BJ (cell line): ENCODE data around the gene EEA1. TPM values are rescaled to one million over a fixed set of nuclear protein-coding genes. Genes with fewer than 3 reads are reported as not detected.
A peak's percentile ranks its signal among the peaks of the same experiment; 100 is the strongest.

Experiments
- CTCF ChIA-PET: fragments of 350-600 bp; formaldehyde crosslinking; extraction: SDS; loops from one replicate; lab custom pipeline; 2021; ENCODE audit warnings: antibody characterized with exemption, inconsistent platforms; lab: Yijun Ruan, JAX
- POLR2A ChIA-PET: fragments of 300-600 bp; sonication (Branson Sonifier 250); formaldehyde crosslinking; extraction: SDS; loops from one replicate; lab custom pipeline; 2021; ENCODE audit warnings: antibody characterized with exemption; lab: Charles Lee
- DNase-seq: peaks from one replicate; pipeline ENCODE4 v3.0.0-alpha.2; 2011; ENCODE audit warnings: low read depth
- H3K27me3 ChIP-seq: 2 replicates; pipeline ENCODE4 v1.6.0; 2011; ENCODE audit warnings: low read length; ENCODE audit not compliant: control insufficient read depth, insufficient read depth
- H3K36me3 ChIP-seq: 2 replicates; pipeline ENCODE4 v1.5.1; 2011; ENCODE audit warnings: low read length; ENCODE audit not compliant: control insufficient read depth, insufficient read depth
- H3K4me3 ChIP-seq: 2 replicates; pipeline ENCODE4 v1.5.1; 2011; ENCODE audit warnings: low read depth, mild to moderate bottlenecking, control low read depth, low read length
- polyA plus RNA-seq: library from polyadenylated mRNA; depleted of rRNA; stranded (reverse); fragments of >200 nt; gene quantifications from 2 replicates; pipeline ENCODE4 v1.2.3, GENCODE V29; 2011
- TF ChIP-seq, protein P1 (sequence below): IDR thresholded peaks from 2 replicates; pipeline ENCODE4 v1.5.1; 2011; ENCODE audit warnings: low read depth, mild to moderate bottlenecking, control low read depth, inconsistent platforms, low read length, moderate library complexity; ENCODE audit not compliant: insufficient read depth

Gene EEA1
- polyA plus RNA-seq, 1 experiment: 4.9 TPM

DNA sequence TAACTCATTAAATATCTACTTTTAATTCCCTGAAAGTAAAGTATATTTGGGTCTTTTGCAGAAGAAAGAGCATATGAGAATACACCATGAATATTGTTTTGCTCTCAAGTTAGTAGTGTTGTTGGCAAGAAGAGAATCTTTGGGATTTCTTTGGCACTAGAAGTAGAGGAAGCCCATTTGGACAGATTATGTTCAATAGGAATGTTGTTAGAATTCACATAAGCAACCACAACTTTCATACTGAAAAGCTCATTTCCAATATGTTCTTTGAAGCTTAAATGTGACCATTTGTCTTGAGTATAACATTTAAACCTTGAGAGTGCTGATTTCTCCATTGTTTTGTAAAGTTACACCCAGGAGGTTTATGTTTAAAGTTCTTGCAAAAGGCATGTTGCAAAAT lies 188.7 kb downstream of the EEA1 start:
- H3K4me3 ChIP-seq: no peak overlapping the region
- CTCF ChIA-PET: no interaction called here
- TF ChIP-seq, protein P1, sequence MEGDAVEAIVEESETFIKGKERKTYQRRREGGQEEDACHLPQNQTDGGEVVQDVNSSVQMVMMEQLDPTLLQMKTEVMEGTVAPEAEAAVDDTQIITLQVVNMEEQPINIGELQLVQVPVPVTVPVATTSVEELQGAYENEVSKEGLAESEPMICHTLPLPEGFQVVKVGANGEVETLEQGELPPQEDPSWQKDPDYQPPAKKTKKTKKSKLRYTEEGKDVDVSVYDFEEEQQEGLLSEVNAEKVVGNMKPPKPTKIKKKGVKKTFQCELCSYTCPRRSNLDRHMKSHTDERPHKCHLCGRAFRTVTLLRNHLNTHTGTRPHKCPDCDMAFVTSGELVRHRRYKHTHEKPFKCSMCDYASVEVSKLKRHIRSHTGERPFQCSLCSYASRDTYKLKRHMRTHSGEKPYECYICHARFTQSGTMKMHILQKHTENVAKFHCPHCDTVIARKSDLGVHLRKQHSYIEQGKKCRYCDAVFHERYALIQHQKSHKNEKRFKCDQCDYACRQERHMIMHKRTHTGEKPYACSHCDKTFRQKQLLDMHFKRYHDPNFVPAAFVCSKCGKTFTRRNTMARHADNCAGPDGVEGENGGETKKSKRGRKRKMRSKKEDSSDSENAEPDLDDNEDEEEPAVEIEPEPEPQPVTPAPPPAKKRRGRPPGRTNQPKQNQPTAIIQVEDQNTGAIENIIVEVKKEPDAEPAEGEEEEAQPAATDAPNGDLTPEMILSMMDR: no peak
- POLR2A ChIA-PET: no interaction called here
- no peaks in the 10 kb centered on the region for H3K27me3 ChIP-seq
- no peaks in the 10 kb centered on the region for H3K36me3 ChIP-seq
- DNase-seq: no peak

- TF ChIP-seq, protein P1: no peak
- Histone ChIP-seq H3K4me3 (no peak overlapping the region), H3K27me3 (no peaks in the 10 kb centered on the region), H3K36me3 (no peaks in the 10 kb centered on the region)
- ChIA-PET POLR2A (interaction anchor here (0.7 kb wide), 1 partner anchor 19 kb away, joined by 4 read pairs; no protein-coding TSS in a partner anchor), CTCF (interaction anchor here (1.0 kb wide), 1 partner anchor 191 kb away, joined by 4 read pairs; no protein-coding TSS in a partner anchor)
- DNase-seq: no peak
These were observed 190.0 kb downstream of the EEA1 start for GRCh38 chr12:92739113-92739512.

- ChIA-PET POLR2A (interaction anchor here (0.7 kb wide), 1 partner anchor 18 kb away, joined by 4 read pairs; no protein-coding TSS in a partner anchor), CTCF (no interaction called here)
- TF ChIP-seq, protein P1: no peak
- DNase-seq: no peak
- no peaks in the 10 kb centered on the region for H3K27me3 ChIP-seq
- H3K36me3 ChIP-seq: no peaks in the 10 kb centered on the region
- H3K4me3 ChIP-seq: no peak overlapping the region
These were observed 190.9 kb downstream of the EEA1 start for GRCh38 chr12:92737855-92738850.

GRCh38 chr12:92736605-92737004 lies 192.5 kb downstream of the EEA1 start:
- Histone ChIP-seq H3K36me3 (no peaks in the 10 kb centered on the region), H3K27me3 (0 out of 2 replicates have a peak, but pooled peaks cover 1% of the 10 kb centered on the region), H3K4me3 (no peak overlapping the region)
- DNase-seq: no peak
- ChIA-PET POLR2A (no interaction called here), CTCF (no interaction called here)
- TF ChIP-seq, protein P1: no peak

GRCh38 chr12:92735131-92735721 lies 193.9 kb downstream of the EEA1 start:
- ChIA-PET CTCF (interaction anchor here (0.7 to 1.0 kb wide), 2 partner anchors 9 to 38 kb away, joined by 3 read pairs; no protein-coding TSS in a partner anchor), POLR2A (no interaction called here)
- Histone ChIP-seq H3K4me3 (no peak overlapping the region), H3K36me3 (no peaks in the 10 kb centered on the region), H3K27me3 (peaks cover 3% of the 10 kb centered on the region; the same call in 1 of the 2 replicates)
- peak; percentile 87 for DNase-seq
- TF ChIP-seq, protein P1: peak; percentile 36
